Inferior parietal cortex (tissue), 1 donor: ENCODE results near the gene B4GALT4.

Experiments
- DNase-seq: peaks from one replicate; pipeline ENCODE4 v3.0.0-alpha.2; 2016; ENCODE audit errors: extremely low spot score

B4GALT4 gene

GRCh38 chr3:119237299-119237698 lies 3.4 kb downstream of the B4GALT4 start:
- no peak for DNase-seq

GRCh38 chr3:119236756-119237155 lies 3.9 kb downstream of the B4GALT4 start:
- no peak for DNase-seq

- no peak for DNase-seq
Measured at GRCh38 chr3:119235151-119235550, 5.5 kb downstream of the B4GALT4 start.

- DNase-seq, result no peak
Measured at GRCh38 chr3:119234610-119235009, 6.1 kb downstream of the B4GALT4 start.

GRCh38 chr3:119230745-119231144 lies 9.9 kb downstream of the B4GALT4 start:
- DNase-seq, result no peak

- no peak for DNase-seq
Measured at GRCh38 chr3:119230071-119230470, 10.6 kb downstream of the B4GALT4 start.

GRCh38 chr3:119229190-119229589 lies 11.5 kb downstream of the B4GALT4 start:
- no peak for DNase-seq

- DNase-seq, result no peak
Measured at GRCh38 chr3:119228373-119229145, 12.1 kb downstream of the B4GALT4 start.

GRCh38 chr3:119227070-119227850 lies 13.4 kb downstream of the B4GALT4 start:
- no peak for DNase-seq

- no peak for DNase-seq
Measured at GRCh38 chr3:119225121-119225520, 15.6 kb downstream of the B4GALT4 start.

GRCh38 chr3:119223511-119223910 lies 17.2 kb downstream of the B4GALT4 start:
- no peak for DNase-seq

GRCh38 chr3:119222391-119222790 lies 18.3 kb downstream of the B4GALT4 start:
- no peak for DNase-seq

GRCh38 chr3:119221779-119222320 lies 18.8 kb downstream of the B4GALT4 start:
- DNase-seq, result no peak

- DNase-seq, result no peak
Measured at GRCh38 chr3:119220970-119221667, 19.6 kb downstream of the B4GALT4 start.

- no peak for DNase-seq
Measured at GRCh38 chr3:119220198-119220597, 20.5 kb downstream of the B4GALT4 start.

GRCh38 chr3:119219069-119219468 lies 21.6 kb downstream of the B4GALT4 start:
- DNase-seq, result no peak

GRCh38 chr3:119211803-119212202 lies 28.9 kb downstream of the B4GALT4 start:
- DNase-seq, result no peak

- DNase-seq, result no peak
Measured at GRCh38 chr3:119211193-119211592, 29.5 kb downstream of the B4GALT4 start.

GRCh38 chr3:119207512-119207875 lies 33.2 kb downstream of the B4GALT4 start:
- DNase-seq, result no peak

- no peak for DNase-seq
Measured at GRCh38 chr3:119206611-119207511, 33.8 kb downstream of the B4GALT4 start.

- no peak for DNase-seq
Measured at GRCh38 chr3:119205685-119206084, 35.0 kb downstream of the B4GALT4 start.
